Thymus (tissue), 11 donors: ENCODE results near the gene DPP6. TPM values are rescaled to one million over a fixed set of nuclear protein-coding genes. Genes with fewer than 3 reads are reported as not detected.

ENCODE experiments used
- DNase-seq, 9 donors: peaks; one replicate each; pipeline ENCODE4 v3.0.0-alpha.2; 2013; ENCODE audit warnings: low spot score in 9 of 9, low read depth in 6 of 9, missing footprints in 1 of 9
- H3K27ac ChIP-seq, 2 donors: one replicate each; pipeline ENCODE4 v1.5.1; 2013; ENCODE audit warnings: control low read depth in 1 of 2, low read depth in 1 of 2, low read length in 1 of 2, mild to moderate bottlenecking in 1 of 2, moderate library complexity in 1 of 2
- H3K27me3 ChIP-seq, 2 donors: one replicate each; pipeline ENCODE4 v1.5.1; 2013; ENCODE audit warnings: low read length in 1 of 2; ENCODE audit not compliant: control insufficient read depth in 2 of 2, insufficient read depth in 1 of 2
- H3K36me3 ChIP-seq, 2 donors: one replicate each; pipeline ENCODE4 v1.5.1; 2013; ENCODE audit warnings: low read length in 1 of 2, mild to moderate bottlenecking in 1 of 2, moderate library complexity in 1 of 2; ENCODE audit not compliant: control insufficient read depth in 2 of 2, insufficient read depth in 2 of 2
- H3K4me1 ChIP-seq, 2 donors: one replicate each; pipeline ENCODE4 v1.5.1; 2013; ENCODE audit warnings: low read length in 2 of 2; ENCODE audit not compliant: control insufficient read depth in 2 of 2, insufficient read depth in 2 of 2
- H3K4me3 ChIP-seq, 2 donors: one replicate each; pipeline ENCODE4 v1.5.1; 2013; ENCODE audit warnings: low read length in 2 of 2, control low read depth in 1 of 2, mild to moderate bottlenecking in 1 of 2
- H3K9me3 ChIP-seq, 2 donors: one replicate each; pipeline ENCODE4 v1.5.1; 2013; ENCODE audit warnings: low read length in 1 of 2, mild to moderate bottlenecking in 1 of 2; ENCODE audit not compliant: control insufficient read depth in 2 of 2, insufficient read depth in 1 of 2
- WGBS: extraction: QIAGEN DNeasy Blood & Tissue Kit; methylation state at CpG from one replicate; pipeline ENCODE4 v1.1.7; 2013; 5-methylcytosine and 5-hydroxymethylcytosine counted together
- polyA plus RNA-seq: library from polyadenylated mRNA; stranded (reverse); fragments of 200-250 nt; gene quantifications from one replicate; pipeline ENCODE4 v1.2.3, GENCODE V29; 2013
- total RNA-seq: library from RNA; stranded (reverse); fragments of 120-200 nt; gene quantifications from one replicate; pipeline ENCODE4 v1.2.4, GENCODE V29; 2013
- donor health status: healthy.

DPP6 gene
- total and polyA plus RNA-seq, 2 donors: 0.75 to 4.5 TPM

- H3K36me3 ChIP-seq: no peaks in the 10 kb centered on the region
- no peak overlapping the region for H3K4me3 ChIP-seq
- no peak for DNase-seq
- no peaks in the 10 kb centered on the region for H3K4me1 ChIP-seq
- no peak overlapping the region for H3K27ac ChIP-seq
- H3K27me3 ChIP-seq: peaks cover 0 to 2% of the 10 kb centered on the region in 2 donors
- 89% methylated on average over 9 of the region's 9 CpGs for WGBS
- H3K9me3 ChIP-seq: no peaks in the 10 kb centered on the region
Observed at GRCh38 chr7:154856733-154857132, 804.5 kb downstream of the DPP6 start.

- Histone ChIP-seq H3K4me3 (no peak overlapping the region), H3K27ac (no peak overlapping the region), H3K4me1 (no peaks in the 10 kb centered on the region), H3K9me3 (no peaks in the 10 kb centered on the region), H3K36me3 (no peaks in the 10 kb centered on the region), H3K27me3 (peaks cover 0 to 2% of the 10 kb centered on the region in 2 donors)
- WGBS: 86% methylated on average over 3 of the region's 3 CpGs
- no peak for DNase-seq
Observed at GRCh38 chr7:154857240-154857639, 805.0 kb downstream of the DPP6 start.

GRCh38 chr7:154857728-154858681, 805.8 kb downstream of the DPP6 start:
- H3K36me3 ChIP-seq: no peaks in the 10 kb centered on the region
- no peaks in the 10 kb centered on the region for H3K9me3 ChIP-seq
- no peak for DNase-seq
- H3K4me3 ChIP-seq: no peak overlapping the region
- H3K4me1 ChIP-seq: no peaks in the 10 kb centered on the region
- no peak overlapping the region for H3K27ac ChIP-seq
- 89% methylated on average over 27 of the region's 27 CpGs for WGBS
- peaks cover 0 to 2% of the 10 kb centered on the region in 2 donors for H3K27me3 ChIP-seq

- no peak overlapping the region for H3K27ac ChIP-seq
- WGBS: 87% methylated on average over 19 of the region's 19 CpGs
- no peaks in the 10 kb centered on the region for H3K9me3 ChIP-seq
- no peaks in the 10 kb centered on the region for H3K4me1 ChIP-seq
- peaks cover 0 to 2% of the 10 kb centered on the region in 2 donors for H3K27me3 ChIP-seq
- no peak overlapping the region for H3K4me3 ChIP-seq
- H3K36me3 ChIP-seq: no peaks in the 10 kb centered on the region
- DNase-seq: no peak
Observed at GRCh38 chr7:154858836-154859537, 806.8 kb downstream of the DPP6 start.

GRCh38 chr7:154859747-154860620, 807.8 kb downstream of the DPP6 start:
- DNase-seq: no peak
- 91% methylated on average over 21 of the region's 21 CpGs for WGBS
- no peak overlapping the region for H3K4me3 ChIP-seq

GRCh38 chr7:154860621-154861375, 808.6 kb downstream of the DPP6 start:
- WGBS: 95% methylated on average over 7 of the region's 7 CpGs
- peaks cover 0 to 2% of the 10 kb centered on the region in 2 donors for H3K27me3 ChIP-seq

More at GRCh38 chr7:154859747-154860620, 807.8 kb downstream of the DPP6 start:
- Histone ChIP-seq H3K27ac (no peak overlapping the region), H3K36me3 (no peaks in the 10 kb centered on the region), H3K4me1 (no peaks in the 10 kb centered on the region), H3K9me3 (no peaks in the 10 kb centered on the region), H3K27me3 (peaks cover 0 to 2% of the 10 kb centered on the region in 2 donors)

GRCh38 chr7:154861589-154861988, 809.4 kb downstream of the DPP6 start:
- no peak overlapping the region for H3K4me3 ChIP-seq
- H3K27ac ChIP-seq: no peak overlapping the region
- DNase-seq: no peak
- H3K36me3 ChIP-seq: no peaks in the 10 kb centered on the region
- no peaks in the 10 kb centered on the region for H3K4me1 ChIP-seq
- H3K27me3 ChIP-seq: peaks cover 0 to 5% of the 10 kb centered on the region in 2 donors
- WGBS: 69% methylated on average over 5 of the region's 5 CpGs
- H3K9me3 ChIP-seq: no peaks in the 10 kb centered on the region

More at GRCh38 chr7:154860621-154861375, 808.6 kb downstream of the DPP6 start:
- no peak for DNase-seq
- Histone ChIP-seq H3K4me1 (no peaks in the 10 kb centered on the region), H3K27ac (no peak overlapping the region), H3K36me3 (no peaks in the 10 kb centered on the region), H3K4me3 (no peak overlapping the region), H3K9me3 (no peaks in the 10 kb centered on the region)

GRCh38 chr7:154862153-154862791, 810.1 kb downstream of the DPP6 start:
- peaks cover 0 to 5% of the 10 kb centered on the region in 2 donors for H3K27me3 ChIP-seq
- H3K4me1 ChIP-seq: no peaks in the 10 kb centered on the region
- no peak overlapping the region for H3K27ac ChIP-seq
- no peak for DNase-seq
- no peaks in the 10 kb centered on the region for H3K9me3 ChIP-seq
- no peaks in the 10 kb centered on the region for H3K36me3 ChIP-seq
- 66% methylated on average over 16 of the region's 16 CpGs for WGBS
- no peak overlapping the region for H3K4me3 ChIP-seq
